HG03097 (cell line): ENCODE results near the gene MKRN3.

Experiments used
- ATAC-seq: cut with Tn5 transposase; IDR thresholded peaks from one replicate; pipeline ENCODE4 v1.9.1; 2021; ENCODE audit not compliant: unreplicated experiment, low FRiP score

Gene MKRN3

DNA sequence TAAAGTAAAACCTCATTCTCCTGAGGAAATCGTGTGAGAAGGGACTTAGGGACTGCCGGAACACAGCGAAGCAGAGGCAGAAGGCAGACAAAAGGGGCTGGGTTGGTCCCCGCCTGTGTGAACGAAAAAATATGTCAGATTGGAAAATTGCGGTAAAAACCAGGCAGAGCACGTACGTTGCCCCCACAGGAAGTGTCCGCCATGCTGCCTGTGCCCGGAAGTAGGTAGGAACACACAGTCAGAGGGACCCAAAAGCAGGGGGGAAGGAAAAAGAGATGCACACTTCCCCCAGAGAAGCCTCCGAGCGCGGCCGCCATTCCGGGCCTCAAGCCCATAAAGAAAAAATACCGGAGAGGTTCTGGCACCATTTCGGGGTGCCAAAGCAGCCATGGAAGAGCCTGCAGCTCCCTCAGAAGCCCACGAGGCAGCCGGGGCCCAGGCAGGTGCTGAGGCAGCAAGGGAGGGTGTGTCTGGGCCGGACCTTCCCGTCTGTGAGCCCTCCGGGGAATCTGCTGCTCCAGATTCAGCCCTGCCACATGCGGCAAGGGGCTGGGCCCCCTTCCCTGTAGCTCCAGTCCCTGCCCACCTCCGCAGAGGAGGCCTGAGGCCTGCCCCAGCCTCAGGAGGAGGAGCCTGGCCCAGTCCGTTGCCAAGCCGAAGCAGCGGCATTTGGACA lies at the start of gene MKRN3:
Gene MKRN3 (plus strand): TSS at position 280 of the 676 bp plus-strand sequence. CDS start 109 bp downstream, at position 389.
- no peak for ATAC-seq

DNA sequence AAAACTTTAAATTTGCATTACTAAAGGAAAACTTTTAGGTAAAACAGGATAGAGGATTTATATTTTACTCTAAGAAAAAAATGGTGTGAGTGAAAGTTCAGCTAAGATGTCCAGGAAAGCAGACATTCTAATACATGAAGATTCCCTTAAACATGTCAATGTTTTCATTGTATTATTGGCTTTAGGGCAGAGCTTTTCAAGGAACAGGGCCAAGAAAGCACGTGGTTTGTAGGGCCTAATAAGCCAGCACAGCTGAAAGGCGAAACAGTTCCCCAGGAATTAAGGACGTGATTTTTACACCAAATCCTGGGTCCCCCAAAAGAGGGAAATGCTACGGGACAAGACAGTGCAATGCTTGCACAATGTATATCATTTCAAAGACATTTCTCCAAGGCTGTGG lies 48.6 kb upstream of the MKRN3 start:
- no peak for ATAC-seq

DNA sequence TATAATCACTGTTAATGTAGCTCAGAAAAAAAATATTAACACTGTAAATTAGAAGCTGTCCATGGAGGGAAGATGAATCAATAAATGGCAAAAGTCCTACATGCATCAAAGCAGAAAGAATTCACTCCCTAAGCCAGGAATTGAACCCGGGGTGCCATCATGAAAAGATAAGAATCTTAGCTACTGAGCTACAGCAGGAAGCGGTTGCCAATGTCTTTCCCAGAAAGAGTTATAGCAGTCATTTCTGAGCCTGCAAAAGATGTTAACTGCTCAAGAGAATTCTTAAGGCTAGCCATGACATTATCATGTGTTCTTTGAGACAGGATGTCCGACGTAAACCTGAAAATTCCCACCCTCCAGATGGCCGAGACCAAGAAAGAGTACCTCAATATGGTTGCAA lies 47.4 kb upstream of the MKRN3 start:
- no peak for ATAC-seq

DNA sequence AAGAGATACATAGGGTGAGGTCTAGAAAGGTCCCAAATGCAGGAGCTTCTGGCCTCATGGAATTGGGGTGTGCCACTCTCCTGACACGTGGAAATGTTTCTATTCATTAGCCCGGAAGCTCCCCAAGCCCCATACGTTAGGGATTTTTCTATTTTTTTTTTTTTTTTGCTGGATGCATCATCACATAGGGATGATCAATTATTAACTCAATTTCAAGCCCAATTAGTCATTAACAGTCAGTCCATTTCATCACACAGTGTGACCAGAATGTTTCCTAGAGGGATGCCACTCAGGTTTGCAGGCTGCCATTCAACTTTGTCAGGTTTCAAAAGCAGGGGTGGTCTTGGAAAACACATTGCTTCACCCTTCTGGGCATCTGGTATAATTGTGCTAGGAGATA lies 40.7 kb upstream of the MKRN3 start:
- no peak for ATAC-seq

DNA sequence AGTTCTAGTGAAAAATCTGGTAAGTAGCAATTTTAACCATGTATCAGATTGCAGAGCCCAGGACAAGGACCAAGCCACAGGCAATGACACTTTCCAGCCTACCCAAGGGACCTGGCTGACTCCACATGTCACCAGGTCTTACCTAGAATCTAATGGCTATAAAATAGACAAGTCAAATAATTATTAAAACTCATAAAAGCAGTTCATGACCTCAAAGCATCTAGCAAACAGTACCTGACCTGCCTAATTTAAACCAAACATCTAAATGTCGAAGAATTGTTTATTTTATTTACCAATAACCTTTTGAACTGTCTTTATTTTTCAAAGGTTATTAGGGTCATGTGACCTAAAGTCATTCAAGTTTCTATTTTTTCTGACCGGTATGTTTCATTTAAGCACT lies 35.6 kb upstream of the MKRN3 start:
- ATAC-seq: no peak

DNA sequence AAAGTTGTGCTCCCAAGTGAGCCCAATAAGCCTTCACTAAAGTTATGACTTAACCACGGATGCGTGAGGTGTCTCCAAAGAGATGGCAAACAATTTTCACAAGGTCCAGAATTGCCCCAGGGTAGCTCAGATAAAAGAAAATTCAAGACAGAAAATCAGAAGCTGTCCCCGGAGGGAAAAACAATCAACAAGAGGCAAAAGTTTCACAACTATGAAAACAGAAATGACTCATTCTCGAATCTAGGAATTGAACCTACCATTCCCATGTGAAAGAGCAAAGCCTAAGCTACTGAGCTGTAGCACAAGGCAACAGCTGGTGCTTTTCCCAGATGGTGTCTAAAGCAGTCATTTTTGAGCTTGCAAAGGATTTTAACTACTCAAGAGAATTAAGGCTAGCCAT lies 33.5 kb upstream of the MKRN3 start:
- ATAC-seq: no peak

DNA sequence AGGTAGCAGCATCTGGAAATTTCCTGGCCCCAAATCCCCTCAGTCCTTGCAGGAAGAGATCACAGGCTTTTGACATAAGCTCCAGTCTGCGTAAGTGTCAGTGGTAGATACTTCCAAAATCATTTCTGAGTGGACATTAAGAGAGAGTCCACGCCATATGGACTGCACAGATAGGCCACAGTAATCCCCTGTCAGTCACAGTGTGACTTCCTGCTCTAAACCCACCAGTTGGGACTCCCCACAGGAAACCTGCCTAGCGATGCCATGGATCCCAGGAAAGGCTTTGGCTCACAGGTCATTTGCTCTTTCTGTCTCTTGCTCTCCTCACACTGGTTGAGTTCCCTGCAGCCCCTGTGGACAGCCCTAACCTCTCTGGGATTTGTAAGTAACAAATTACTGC lies 28.8 kb upstream of the MKRN3 start:
- no peak for ATAC-seq

DNA sequence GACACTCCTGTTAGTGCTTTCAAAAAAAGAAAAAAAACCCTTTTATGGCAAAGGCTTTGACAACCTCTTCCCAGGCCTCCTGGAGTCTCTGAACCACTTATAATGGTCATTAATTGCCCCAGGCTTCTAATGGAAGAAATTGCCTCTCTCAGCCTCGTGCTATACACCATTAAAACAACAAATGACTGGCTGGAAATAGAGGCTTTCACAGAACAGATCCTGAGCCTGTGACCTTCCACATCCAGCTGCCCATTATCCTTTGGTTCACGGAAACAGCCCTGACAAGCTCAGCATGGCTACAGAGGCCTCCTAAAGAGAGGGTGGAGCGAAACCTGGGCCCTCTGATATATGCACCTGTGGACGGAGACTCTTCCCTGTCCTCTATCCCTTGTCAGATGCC lies 26.8 kb upstream of the MKRN3 start:
- ATAC-seq: no peak

DNA sequence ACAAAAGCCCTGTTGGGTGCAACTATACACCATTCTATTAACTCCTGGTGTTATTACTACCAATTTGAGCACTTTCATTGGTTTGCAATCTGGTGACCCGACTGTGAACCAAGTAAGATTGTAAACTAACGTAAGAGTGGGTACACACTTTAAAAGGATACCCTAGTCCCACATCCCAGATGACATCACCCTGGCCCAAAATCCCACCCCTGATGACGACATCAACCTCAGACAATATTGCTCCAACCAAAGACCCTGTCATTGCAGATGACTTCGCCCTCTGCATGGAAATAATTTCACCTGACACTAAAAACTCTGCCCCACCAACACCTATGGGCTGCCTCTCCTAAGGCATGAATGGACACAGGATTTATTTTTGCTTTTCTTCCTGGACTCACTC lies 25.6 kb upstream of the MKRN3 start:
- no peak for ATAC-seq

DNA sequence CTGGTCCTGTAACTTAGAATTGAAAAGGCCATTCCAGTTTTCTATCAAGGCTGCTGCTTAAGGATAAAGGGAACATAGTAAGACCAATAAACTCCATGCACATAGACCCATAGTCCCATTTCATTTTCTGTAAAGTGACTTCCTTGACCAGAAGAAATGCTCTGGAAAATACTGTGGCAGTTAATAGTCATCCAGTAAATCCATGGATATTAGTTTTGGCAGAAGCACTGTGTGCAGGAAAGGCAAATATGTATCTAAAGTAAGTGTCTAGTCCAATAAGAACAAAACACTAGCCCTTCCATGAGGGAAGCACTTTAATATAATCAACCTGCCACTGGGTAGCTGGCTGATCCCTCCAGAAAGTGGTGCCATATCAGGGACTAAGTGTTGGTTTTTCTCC lies 19.3 kb upstream of the MKRN3 start:
- ATAC-seq: no peak

DNA sequence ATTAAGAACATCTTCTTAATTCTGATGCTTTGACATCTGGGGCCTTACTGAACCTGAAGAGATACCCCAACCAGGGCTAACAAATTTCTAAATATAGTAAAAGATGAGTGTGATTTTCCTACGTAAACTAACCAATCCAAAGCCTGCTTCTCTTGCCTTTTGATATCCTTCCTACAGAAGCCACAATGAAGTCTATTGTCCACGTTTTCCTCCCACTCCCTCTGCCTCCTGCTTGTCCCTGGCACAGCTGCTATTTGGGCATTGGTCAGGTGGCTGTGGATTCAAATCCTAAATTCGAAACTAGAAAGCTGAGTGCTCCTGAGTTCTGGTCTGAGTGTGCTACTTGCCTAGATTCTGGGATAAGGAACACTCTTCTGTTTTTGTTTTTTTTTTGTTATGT lies 17.4 kb upstream of the MKRN3 start:
- ATAC-seq: no peak

DNA sequence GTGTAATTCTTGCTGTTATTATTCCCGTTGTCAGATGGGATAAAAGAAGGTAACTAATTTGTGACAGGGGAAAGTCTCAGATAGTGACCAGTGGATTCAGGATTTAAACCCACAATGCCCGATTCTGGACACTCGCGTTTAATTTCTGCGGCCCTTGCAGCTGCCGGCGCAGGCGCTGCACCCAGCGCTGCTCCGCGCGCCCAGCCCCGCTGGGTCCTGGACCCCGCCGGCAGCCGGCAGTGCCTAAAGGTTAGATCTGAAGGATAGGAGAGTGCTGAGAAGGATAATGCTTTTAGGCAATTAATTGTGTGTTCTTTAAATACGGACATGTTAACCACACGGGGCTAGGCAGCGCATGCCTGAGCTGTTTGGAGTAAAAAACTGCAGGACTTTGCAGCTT lies 3.6 kb upstream of the MKRN3 start:
- ATAC-seq: no peak

DNA sequence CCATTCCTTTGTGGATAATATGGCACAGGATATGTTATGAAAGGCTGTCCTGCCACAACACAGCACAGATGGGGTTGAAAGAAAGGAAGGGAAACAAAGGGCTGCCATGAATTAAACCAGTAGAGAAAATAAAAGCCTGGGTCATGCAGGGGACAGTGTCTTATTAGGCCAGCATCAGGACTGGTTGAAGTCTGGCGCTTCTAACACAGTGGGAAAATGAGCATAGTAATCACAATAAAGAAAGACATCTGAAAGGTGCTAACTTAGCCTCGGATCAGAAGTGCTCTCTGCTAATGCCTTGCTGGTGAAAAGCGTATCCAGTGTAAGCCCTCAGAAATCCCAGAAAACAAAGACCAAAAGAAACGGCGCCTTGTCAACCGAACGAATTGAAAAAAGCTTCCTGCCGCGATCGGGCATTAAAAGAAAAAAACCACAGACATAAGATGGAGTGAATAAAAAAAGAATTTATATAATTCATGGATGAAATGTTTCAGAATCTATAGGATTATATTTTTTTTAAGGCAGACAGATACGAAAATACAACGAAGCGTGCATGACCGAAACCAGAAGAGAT lies 566 bp upstream of the MKRN3 start:
- ATAC-seq: no peak

DNA sequence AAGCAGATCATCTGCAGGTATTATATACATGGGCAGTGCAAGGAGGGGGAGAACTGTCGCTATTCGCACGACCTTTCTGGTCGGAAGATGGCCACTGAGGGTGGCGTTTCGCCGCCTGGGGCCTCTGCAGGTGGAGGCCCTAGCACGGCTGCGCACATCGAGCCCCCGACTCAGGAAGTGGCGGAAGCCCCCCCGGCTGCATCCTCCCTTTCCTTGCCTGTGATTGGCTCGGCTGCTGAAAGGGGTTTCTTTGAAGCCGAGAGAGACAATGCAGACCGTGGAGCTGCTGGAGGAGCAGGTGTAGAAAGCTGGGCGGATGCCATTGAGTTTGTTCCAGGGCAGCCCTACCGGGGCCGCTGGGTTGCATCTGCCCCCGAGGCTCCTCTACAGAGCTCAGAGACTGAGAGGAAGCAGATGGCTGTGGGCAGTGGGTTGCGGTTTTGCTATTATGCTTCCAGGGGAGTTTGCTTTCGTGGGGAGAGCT lies 639 bp downstream of the MKRN3 start:
- ATAC-seq: no peak

DNA sequence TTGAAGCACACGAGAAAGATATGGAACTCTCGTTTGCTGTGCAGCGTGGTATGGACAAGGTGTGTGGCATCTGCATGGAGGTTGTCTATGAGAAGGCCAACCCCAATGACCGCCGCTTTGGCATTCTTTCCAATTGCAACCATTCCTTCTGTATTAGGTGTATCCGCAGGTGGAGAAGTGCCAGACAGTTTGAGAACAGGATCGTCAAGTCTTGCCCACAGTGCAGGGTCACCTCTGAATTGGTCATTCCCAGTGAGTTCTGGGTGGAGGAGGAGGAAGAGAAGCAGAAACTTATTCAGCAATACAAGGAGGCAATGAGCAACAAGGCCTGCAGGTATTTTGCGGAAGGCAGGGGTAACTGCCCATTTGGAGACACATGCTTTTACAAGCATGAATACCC lies 1.2 kb downstream of the MKRN3 start:
- ATAC-seq: no peak

DNA sequence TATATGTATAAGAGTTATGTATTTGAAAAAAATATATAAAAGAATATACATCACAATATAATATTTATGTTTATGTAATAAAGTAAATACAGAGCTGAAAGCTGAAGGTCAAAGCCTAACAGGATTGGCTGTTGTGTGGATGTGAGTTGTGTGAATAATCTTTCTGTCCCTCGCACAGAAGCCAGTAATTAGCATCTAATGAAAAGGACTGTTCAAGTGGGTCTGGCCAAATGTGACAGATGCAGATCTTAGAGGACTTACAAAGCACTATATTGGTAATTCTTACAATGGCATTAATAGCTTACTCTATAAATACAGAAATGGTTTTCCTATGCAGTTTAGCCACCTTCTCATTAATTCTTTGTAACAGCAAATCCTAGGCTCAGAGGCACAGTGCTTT lies 2.4 kb downstream of the MKRN3 start:
- ATAC-seq: no peak

DNA sequence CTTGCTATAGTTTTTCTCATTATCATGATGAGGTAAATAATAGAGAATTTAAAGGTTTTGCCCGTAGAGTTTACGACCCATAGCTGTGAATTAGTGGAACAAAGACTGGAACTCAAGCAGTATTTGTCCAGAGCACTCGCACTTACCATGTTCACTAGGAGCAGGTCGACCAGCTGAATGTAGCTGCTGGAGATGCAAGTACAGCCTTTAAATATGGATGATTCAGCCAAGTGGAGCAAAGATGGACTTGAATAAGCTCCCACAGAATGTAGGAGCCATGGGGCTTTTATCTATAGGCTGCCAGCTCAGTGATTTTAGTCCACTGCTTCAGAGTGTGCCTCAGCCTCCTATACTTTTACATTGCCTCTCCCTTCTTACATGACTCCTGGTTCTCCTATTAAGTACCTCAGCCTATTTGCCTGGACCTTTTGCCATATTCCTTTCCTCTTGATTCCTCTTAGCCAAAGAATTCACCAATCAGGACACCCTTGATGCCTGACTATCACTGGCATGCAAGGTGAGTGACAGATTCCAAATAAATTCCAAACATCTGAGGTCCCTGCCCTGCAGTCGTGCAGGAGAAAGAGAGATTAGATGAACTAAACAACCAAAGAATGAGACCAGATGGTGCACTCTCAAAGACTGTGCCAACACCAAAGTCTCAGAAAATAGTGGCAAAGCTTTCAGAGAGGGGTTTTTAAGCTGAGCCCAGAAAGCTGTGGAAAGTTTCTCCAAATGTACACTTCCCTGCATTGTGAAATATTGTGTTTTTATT lies 3.9 kb downstream of the MKRN3 start:
- no peak for ATAC-seq

DNA sequence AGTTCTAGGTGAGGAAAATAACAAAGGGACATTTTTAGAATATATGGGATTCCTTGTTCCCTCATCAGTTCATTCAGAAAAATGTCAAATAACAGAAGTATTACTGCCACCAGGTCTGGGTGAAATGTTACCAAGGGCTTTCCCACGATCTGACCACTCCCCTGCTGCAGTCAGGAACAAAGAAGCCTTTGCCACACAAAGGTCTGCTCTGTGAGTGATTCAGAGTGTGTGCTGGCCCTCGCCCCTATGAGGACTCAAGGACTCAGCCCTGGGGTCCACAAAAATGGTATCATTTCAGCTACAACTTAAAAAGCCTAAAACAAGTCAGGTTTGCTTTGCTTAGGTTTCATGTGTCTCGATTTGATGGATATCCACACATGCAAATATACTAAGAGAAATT lies 5.0 kb downstream of the MKRN3 start:
- ATAC-seq: no peak

DNA sequence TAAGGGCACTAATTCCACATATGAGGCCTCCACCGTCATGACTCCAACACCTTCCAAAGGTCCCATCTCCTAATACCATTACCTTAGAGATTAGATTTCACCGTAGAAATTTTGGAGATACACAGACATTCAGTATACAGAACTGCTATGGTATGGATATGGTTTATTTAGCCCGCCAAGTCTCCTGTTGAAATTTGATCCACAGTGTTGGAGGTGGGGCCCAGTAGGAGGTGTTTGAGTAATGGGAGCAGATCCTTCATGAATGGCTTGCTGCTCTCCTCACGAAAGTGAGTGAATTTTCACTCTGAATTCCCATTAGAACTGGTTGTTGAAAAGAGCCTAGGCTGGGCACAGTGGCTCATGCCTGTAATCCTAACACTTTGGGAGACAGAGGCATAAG lies 7.4 kb downstream of the MKRN3 start:
- ATAC-seq: no peak

DNA sequence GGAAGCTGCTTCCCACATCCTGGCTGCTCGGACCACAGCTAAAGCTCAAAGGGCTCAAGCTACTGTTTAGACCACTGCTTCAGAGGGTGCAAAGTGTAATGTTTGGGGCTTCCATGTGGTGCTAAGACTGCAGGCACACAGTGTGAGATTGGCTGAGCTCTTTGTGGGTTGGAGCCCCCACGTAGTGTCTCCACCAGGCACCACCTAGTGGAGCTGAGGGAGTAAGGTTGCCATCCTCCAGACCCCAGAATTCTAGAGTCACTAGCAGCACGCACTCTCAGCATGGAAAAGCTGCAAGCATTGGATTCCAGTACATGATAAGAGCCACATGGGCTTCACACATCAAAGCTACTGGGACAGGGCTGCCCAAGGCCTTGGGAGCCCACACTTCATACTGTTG lies 9.3 kb downstream of the MKRN3 start:
- no peak for ATAC-seq

DNA sequence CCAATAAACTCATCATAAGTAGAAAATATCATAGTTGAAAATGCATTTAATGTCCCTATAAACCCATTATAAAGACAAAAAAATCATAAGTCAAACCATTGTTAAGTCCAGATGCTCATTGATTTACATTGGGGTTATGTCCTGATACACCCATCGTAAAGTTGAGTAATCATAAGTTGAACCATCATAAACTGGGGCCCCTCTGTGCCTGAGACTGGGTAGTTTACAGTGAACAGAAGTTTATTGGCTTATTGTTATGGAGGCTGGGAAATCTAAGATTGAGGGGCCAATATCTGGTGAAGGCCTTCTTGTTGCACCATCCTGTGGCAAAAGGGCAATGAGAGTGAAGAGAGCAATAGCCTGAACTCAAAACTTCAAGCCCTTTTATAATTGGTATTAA lies 10.6 kb downstream of the MKRN3 start:
- ATAC-seq: no peak
